Sciatic nerve (tissue), 2 donors: Measurements from ENCODE around the gene SZRD1. TPM values are rescaled to one million over a fixed set of nuclear protein-coding genes. Genes with fewer than 3 reads are reported as not detected.
"Not testable (repeated sequence)": the region's sequence is repeated elsewhere in the genome, so short reads cannot be mapped to it uniquely, and the experiment has no call there.

ENCODE experiments used
- ATAC-seq: fragments of 200-7000 bp; cut with Tn5 transposase; one replicate; pipeline ENCODE4 v1.9.1; 2020; ENCODE audit warnings: mild to moderate bottlenecking, moderate library complexity
- DNase-seq: peaks from one replicate; pipeline ENCODE4 v3.0.0-alpha.2; 2020; ENCODE audit warnings: low spot score
- intact Hi-C: fragments of 100-400 bp; cut with DNase I; formaldehyde crosslinking; loops from one replicate; pipeline ENCODE4 v1.14.2; 2022
- total RNA-seq: library from RNA; stranded (reverse); fragmentation: NEBNext Ultra II Directional; extraction: Animal tissue kit (Norgen Biotek cat#: 25700); gene quantifications from one replicate; pipeline ENCODE4 v1.2.1, GENCODE V29; 2021
- donor health status: DM: no; HTN: no; CAD: no.
- donor health status: DM: no; HTN: no; CAD: no.

The SZRD1 gene
- total RNA-seq, result 99.4 TPM

GRCh38 chr1:16366722-16367257 is at the start of gene SZRD1:
SZRD1 (plus strand) TSS chr1:16367242; CDS start chr1:16367258, 16 bp downstream.
- intact Hi-C loops, result no loop called here
- DNase-seq, result peak; percentile 97
- ATAC-seq, result peak; percentile 97

GRCh38 chr1:16318555-16318954 is 48.5 kb upstream of the SZRD1 start:
- ATAC-seq (peak; percentile 87), DNase-seq (peak; percentile 66)
- intact Hi-C loops, result no loop called here

- DNase-seq, result no peak
- ATAC-seq, result peak; percentile 37
- intact Hi-C loops, result no loop called here
These were observed 45.7 kb upstream of the SZRD1 start for GRCh38 chr1:16321176-16321867.

- intact Hi-C loops, result no loop called here
- ATAC-seq (peak; percentile 58), DNase-seq (no peak)
These were observed 42.6 kb upstream of the SZRD1 start for GRCh38 chr1:16324456-16324890.

GRCh38 chr1:16326833-16327404 is 40.1 kb upstream of the SZRD1 start:
- no peak for ATAC-seq
- intact Hi-C loops, result no loop called here
- no peak for DNase-seq

- intact Hi-C loops, result no loop called here
- DNase-seq (no peak), ATAC-seq (no peak)
These were observed 32.2 kb upstream of the SZRD1 start for GRCh38 chr1:16334655-16335340.

- intact Hi-C loops, result no loop called here
- no peak for DNase-seq
- ATAC-seq, result no peak
These were observed 28.1 kb upstream of the SZRD1 start for GRCh38 chr1:16338961-16339360.

GRCh38 chr1:16340673-16341072 is 26.4 kb upstream of the SZRD1 start:
- intact Hi-C loops, result no loop called here
- DNase-seq (no peak), ATAC-seq (no peak)

GRCh38 chr1:16342331-16343062 is 24.5 kb upstream of the SZRD1 start:
- intact Hi-C loops, result no loop called here
- ATAC-seq (no peak), DNase-seq (no peak)

- DNase-seq, ATAC-seq, intact Hi-C loops: not testable (repeated sequence)
These were observed 23.8 kb upstream of the SZRD1 start for GRCh38 chr1:16343276-16343675.

GRCh38 chr1:16348414-16349182 is 18.4 kb upstream of the SZRD1 start:
- ATAC-seq (no peak), DNase-seq (no peak)
- intact Hi-C loops, result no loop called here

- intact Hi-C loops, result no loop called here
- ATAC-seq, result no peak
- no peak for DNase-seq
These were observed 17.1 kb upstream of the SZRD1 start for GRCh38 chr1:16349847-16350406.

GRCh38 chr1:16351456-16351993 is 15.5 kb upstream of the SZRD1 start:
- peak; percentile 19 for ATAC-seq
- no peak for DNase-seq
- intact Hi-C loops, result no loop called here

- peak; percentile 92 for DNase-seq
- peak; percentile 95 for ATAC-seq
- intact Hi-C loops, result no loop called here
These were observed 14.8 kb upstream of the SZRD1 start, which contains the start of gene FBXO42 for GRCh38 chr1:16351994-16352841. FBXO42 (minus strand) TSS chr1:16352480; CDS start chr1:16315418, 37,062 bp downstream.

GRCh38 chr1:16352842-16353535 is 14.1 kb upstream of the SZRD1 start:
- no peak for DNase-seq
- intact Hi-C loops, result no loop called here
- peak; percentile 6 for ATAC-seq

- no peak for ATAC-seq
- no peak for DNase-seq
- intact Hi-C loops, result no loop called here
These were observed 12.4 kb upstream of the SZRD1 start for GRCh38 chr1:16354619-16355018.
